Mesenchymal stem cell (in vitro differentiated cells and primary cell): ENCODE results near the gene ATP2A3.
A peak's percentile ranks its signal among the peaks of the same experiment; 100 is the strongest.

ENCODE experiments used
- DNase-seq: peaks from one replicate; pipeline ENCODE4 v3.0.0-alpha.2; 2013
- H2AFZ ChIP-seq: one replicate; pipeline ENCODE4 v1.6.1; 2013; ENCODE audit warnings: low read depth, mild to moderate bottlenecking, control low read depth, inconsistent platforms, low read length, moderate library complexity
- H2AK5ac ChIP-seq: 2 replicates; pipeline ENCODE4 v1.6.1; 2013; ENCODE audit warnings: low read length, moderate library complexity, mild to moderate bottlenecking, inconsistent platforms; ENCODE audit not compliant: severe bottlenecking
- H2BK120ac ChIP-seq: one replicate; pipeline ENCODE4 v1.6.1; 2013; ENCODE audit warnings: low read depth, mild to moderate bottlenecking, inconsistent platforms, low read length, moderate library complexity
- H2BK12ac ChIP-seq, 2 experiments: one replicate each; pipeline ENCODE4 v1.6.1; 2013; ENCODE audit warnings: inconsistent platforms in 2 of 2, low read length in 2 of 2, mild to moderate bottlenecking in 2 of 2, moderate library complexity in 2 of 2, control low read depth in 1 of 2
- H2BK15ac ChIP-seq: one replicate; pipeline ENCODE4 v1.6.1; 2013; ENCODE audit warnings: mild to moderate bottlenecking, low read depth, inconsistent platforms; ENCODE audit not compliant: poor library complexity, severe bottlenecking
- H2BK5ac ChIP-seq: 2 replicates; pipeline ENCODE4 v1.6.1; 2013; ENCODE audit warnings: low read depth, mild to moderate bottlenecking, low read length, control low read depth, inconsistent platforms; ENCODE audit not compliant: poor library complexity, severe bottlenecking
- H3K14ac ChIP-seq, 2 experiments: one replicate each; pipeline ENCODE4 v1.6.1; 2013; ENCODE audit warnings: inconsistent platforms in 2 of 2, low read length in 2 of 2, control low read depth in 1 of 2, mild to moderate bottlenecking in 1 of 2, moderate library complexity in 1 of 2
- H3K18ac ChIP-seq, 2 experiments: one replicate each; pipeline ENCODE4 v1.6.1; 2013; ENCODE audit warnings: inconsistent platforms in 2 of 2, low read length in 2 of 2, control low read depth in 1 of 2, low read depth in 1 of 2, mild to moderate bottlenecking in 1 of 2
- H3K23ac ChIP-seq, 2 experiments: one replicate each; pipeline ENCODE4 v1.6.1; 2013; ENCODE audit warnings: inconsistent platforms in 2 of 2, low read length in 2 of 2, mild to moderate bottlenecking in 2 of 2, moderate library complexity in 2 of 2, control low read depth in 1 of 2
- H3K27ac ChIP-seq: 2 replicates; pipeline ENCODE4 v1.5.1; 2013; ENCODE audit warnings: mild to moderate bottlenecking, moderate library complexity, low read length, control low read depth, inconsistent platforms; ENCODE audit not compliant: poor library complexity, severe bottlenecking
- H3K27me3 ChIP-seq, 2 experiments: 2 replicates each; pipeline versions ENCODE4 v1.6.1 to v1.7.0; 2013; ENCODE audit warnings: low read length in 2 of 2, mild to moderate bottlenecking in 2 of 2, moderate library complexity in 2 of 2, control low read depth in 1 of 2, inconsistent platforms in 1 of 2; ENCODE audit not compliant: control insufficient read depth in 1 of 2, insufficient read depth in 1 of 2
- H3K36me3 ChIP-seq, 2 experiments: 2 replicates each; pipeline versions ENCODE4 v1.6.1 to v1.7.0; 2013; ENCODE audit warnings: low read length in 2 of 2, control low read depth in 1 of 2, inconsistent platforms in 1 of 2, low read depth in 1 of 2, mild to moderate bottlenecking in 1 of 2; ENCODE audit not compliant: insufficient read depth in 2 of 2, control insufficient read depth in 1 of 2
- H3K4ac ChIP-seq, 2 experiments: one replicate each; pipeline ENCODE4 v1.6.1; 2013; ENCODE audit warnings: inconsistent platforms in 2 of 2, low read length in 2 of 2, mild to moderate bottlenecking in 2 of 2, moderate library complexity in 2 of 2, control low read depth in 1 of 2, low read depth in 1 of 2
- H3K4me1 ChIP-seq: 2 replicates; pipeline ENCODE4 v1.6.1; 2013; ENCODE audit warnings: low read depth, low read length, control low read depth; ENCODE audit not compliant: control insufficient read depth, insufficient read depth
- H3K4me2 ChIP-seq: 2 replicates; pipeline ENCODE4 v1.6.1; 2013; ENCODE audit warnings: low read length, mild to moderate bottlenecking, inconsistent platforms; ENCODE audit not compliant: poor library complexity, severe bottlenecking
- H3K4me3 ChIP-seq, 2 experiments: 2 replicates each; pipeline versions ENCODE4 v1.5.1 to v1.7.0; 2013; ENCODE audit warnings: low read length in 2 of 2, mild to moderate bottlenecking in 2 of 2, control low read depth in 1 of 2, low read depth in 1 of 2; ENCODE audit not compliant: insufficient read depth in 1 of 2
- H3K79me1 ChIP-seq: replicated peaks from 2 replicates; pipeline ENCODE4 v1.6.1; 2013; ENCODE audit warnings: mild to moderate bottlenecking, control low read depth, low read length, inconsistent platforms; ENCODE audit not compliant: poor library complexity, severe bottlenecking
- H3K9ac ChIP-seq: 2 replicates; pipeline ENCODE4 v1.7.0; 2013; ENCODE audit warnings: mild to moderate bottlenecking, low read length, moderate library complexity
- H3K9me3 ChIP-seq: 2 replicates; pipeline ENCODE4 v1.7.0; 2013; ENCODE audit warnings: mild to moderate bottlenecking, low read length; ENCODE audit not compliant: control insufficient read depth
- H4K8ac ChIP-seq: one replicate; pipeline ENCODE4 v1.6.1; 2013; ENCODE audit warnings: inconsistent platforms, mild to moderate bottlenecking, low read length, moderate library complexity
- H4K91ac ChIP-seq: one replicate; pipeline ENCODE4 v1.6.1; 2013; ENCODE audit warnings: mild to moderate bottlenecking, low read length, inconsistent platforms
- WGBS: methylation state at CpG from one replicate; pipeline ENCODE4 v1.1.7; 2013; ENCODE audit warnings: mixed read lengths; 5-methylcytosine and 5-hydroxymethylcytosine counted together

ATP2A3 gene

GRCh38 chr17:3912827-3913226, 51.4 kb downstream of the ATP2A3 start:
- H4K91ac ChIP-seq = no peak overlapping the region
- no peak for DNase-seq
- H3K4me3 ChIP-seq = no peak overlapping the region
- no peak overlapping the region for H2BK15ac ChIP-seq
- no peak overlapping the region for H3K27ac ChIP-seq
- peaks cover 0 to 24% of the 10 kb centered on the region in 2 experiments for H3K27me3 ChIP-seq
- H3K79me1 ChIP-seq = no peaks in the 10 kb centered on the region
- no peaks in the 10 kb centered on the region for H3K4me1 ChIP-seq
- 96% methylated on average over 2 of the region's 2 CpGs for WGBS
- no peak overlapping the region for H2BK12ac ChIP-seq
- H3K4ac ChIP-seq = no peak overlapping the region
- H4K8ac ChIP-seq = no peak overlapping the region
- no peak overlapping the region for H3K23ac ChIP-seq
- H2BK5ac ChIP-seq = no peak overlapping the region
- H3K18ac ChIP-seq = no peak overlapping the region
- H3K4me2 ChIP-seq = no peak overlapping the region
- H2AK5ac ChIP-seq = no peak overlapping the region
- no peaks in the 10 kb centered on the region for H3K36me3 ChIP-seq
- H2BK120ac ChIP-seq = no peak overlapping the region
- no peak overlapping the region for H3K14ac ChIP-seq
- no peak overlapping the region for H2AFZ ChIP-seq
- no peaks in the 10 kb centered on the region for H3K9me3 ChIP-seq
- no peak overlapping the region for H3K9ac ChIP-seq

- Histone ChIP-seq H3K4ac (no peak overlapping the region), H2BK5ac (no peak overlapping the region), H2AK5ac (no peak overlapping the region), H3K79me1 (no peaks in the 10 kb centered on the region), H2BK120ac (no peak overlapping the region), H4K91ac (no peak overlapping the region), H3K27ac (no peak overlapping the region), H3K4me2 (no peak overlapping the region), H3K9me3 (no peaks in the 10 kb centered on the region), H3K36me3 (no peaks in the 10 kb centered on the region), H2BK12ac (no peak overlapping the region), H3K14ac (no peak overlapping the region), H3K4me3 (no peak overlapping the region), H3K23ac (no peak overlapping the region), H3K27me3 (peaks cover 0 to 32% of the 10 kb centered on the region in 2 experiments), H2AFZ (no peak overlapping the region), H3K9ac (no peak overlapping the region), H3K18ac (no peak overlapping the region), H4K8ac (no peak overlapping the region), H2BK15ac (no peak overlapping the region), H3K4me1 (no peaks in the 10 kb centered on the region)
- WGBS = 82% methylated on average over 29 of the region's 30 CpGs
- DNase-seq = no peak
These were observed 52.8 kb downstream of the ATP2A3 start for GRCh38 chr17:3911271-3912053.

- H3K4me2 ChIP-seq = no peak overlapping the region
- H3K9me3 ChIP-seq = no peaks in the 10 kb centered on the region
- H3K27ac ChIP-seq = no peak overlapping the region
- H2BK12ac ChIP-seq = no peak overlapping the region
- H3K4ac ChIP-seq = no peak overlapping the region
- H4K8ac ChIP-seq = no peak overlapping the region
- no peak for DNase-seq
- no peak overlapping the region for H3K4me3 ChIP-seq
- no peak overlapping the region for H3K14ac ChIP-seq
- no peaks in the 10 kb centered on the region for H3K4me1 ChIP-seq
- H3K23ac ChIP-seq = peak overlapping the region in 1 of 2 experiments; percentile 79
- no peak overlapping the region for H3K18ac ChIP-seq
- 82% methylated on average over 11 of the region's 11 CpGs for WGBS
- no peak overlapping the region for H2BK15ac ChIP-seq
- no peak overlapping the region for H3K9ac ChIP-seq
- H2BK120ac ChIP-seq = no peak overlapping the region
- H2AK5ac ChIP-seq = no peak overlapping the region
- no peak overlapping the region for H2AFZ ChIP-seq
- H4K91ac ChIP-seq = no peak overlapping the region
- H3K27me3 ChIP-seq = peaks cover 0 to 34% of the 10 kb centered on the region in 2 experiments
- H3K79me1 ChIP-seq = no peaks in the 10 kb centered on the region
- H3K36me3 ChIP-seq = no peaks in the 10 kb centered on the region
- H2BK5ac ChIP-seq = no peak overlapping the region
These were observed 53.6 kb downstream of the ATP2A3 start for GRCh38 chr17:3910420-3911270.

DNA sequence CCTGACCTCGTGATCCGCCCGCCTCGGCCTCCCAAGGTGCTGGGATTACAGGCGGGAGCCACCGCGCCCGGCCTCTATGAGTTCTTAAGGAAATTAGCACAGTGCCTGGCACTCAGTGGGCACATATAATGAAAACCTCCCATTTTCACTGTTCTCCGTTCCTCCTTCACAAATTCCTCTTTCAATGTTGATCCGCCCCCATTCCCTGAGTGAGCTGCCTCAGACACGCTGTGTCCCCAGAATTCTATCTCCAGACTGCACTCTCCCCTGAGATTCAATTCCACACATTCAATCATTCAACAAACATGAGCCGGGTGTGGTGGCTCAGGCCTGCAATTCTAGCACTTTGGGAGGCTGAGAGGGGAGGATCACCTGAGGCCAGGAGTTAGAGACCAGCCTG, 55.0 kb downstream of the ATP2A3 start:
- H2BK15ac ChIP-seq = no peak overlapping the region
- no peaks in the 10 kb centered on the region for H3K36me3 ChIP-seq
- H4K91ac ChIP-seq = no peak overlapping the region
- no peak overlapping the region for H3K14ac ChIP-seq
- H2BK120ac ChIP-seq = no peak overlapping the region
- WGBS = 98% methylated on average over 12 of the region's 12 CpGs
- no peaks in the 10 kb centered on the region for H3K4me1 ChIP-seq
- H2AFZ ChIP-seq = no peak overlapping the region
- no peak overlapping the region for H3K4ac ChIP-seq
- H3K9ac ChIP-seq = no peak overlapping the region
- H3K4me2 ChIP-seq = no peak overlapping the region
- no peak overlapping the region for H3K4me3 ChIP-seq
- H3K27me3 ChIP-seq = peaks cover 0 to 36% of the 10 kb centered on the region in 2 experiments
- no peak for DNase-seq
- H4K8ac ChIP-seq = no peak overlapping the region
- no peak overlapping the region for H2BK5ac ChIP-seq
- H3K18ac ChIP-seq = no peak overlapping the region
- no peak overlapping the region for H3K23ac ChIP-seq
- H2BK12ac ChIP-seq = no peak overlapping the region
- H3K27ac ChIP-seq = no peak overlapping the region
- no peaks in the 10 kb centered on the region for H3K79me1 ChIP-seq
- H3K9me3 ChIP-seq = no peaks in the 10 kb centered on the region
- no peak overlapping the region for H2AK5ac ChIP-seq
